GM18909 (cell line): ENCODE measurements around the gene LRRC3.

ENCODE experiments used
- ATAC-seq: cut with Tn5 transposase; IDR thresholded peaks from one replicate; pipeline ENCODE4 v1.9.1; 2021; ENCODE audit warnings: mild to moderate bottlenecking; ENCODE audit not compliant: unreplicated experiment, poor library complexity

Gene LRRC3

GRCh38 chr21:44455524-44456213 lies 359 bp downstream of the LRRC3 start:
- ATAC-seq: peak; percentile 50

GRCh38 chr21:44456214-44456914 lies 1.1 kb downstream of the LRRC3 start:
- no peak for ATAC-seq

GRCh38 chr21:44456915-44457736 lies 1.8 kb downstream of the LRRC3 start:
- ATAC-seq: no peak

GRCh38 chr21:44458971-44459711 lies 3.8 kb downstream of the LRRC3 start:
- ATAC-seq: no peak

- ATAC-seq: no peak
Observed at GRCh38 chr21:44459712-44460440, 4.6 kb downstream of the LRRC3 start.

GRCh38 chr21:44460441-44460755 lies 5.1 kb downstream of the LRRC3 start:
- ATAC-seq: no peak

GRCh38 chr21:44461005-44461404 lies 5.7 kb downstream of the LRRC3 start:
- ATAC-seq: no peak

- ATAC-seq: no peak
Observed at GRCh38 chr21:44461464-44462001, 6.2 kb downstream of the LRRC3 start.

- ATAC-seq: no peak
Observed at GRCh38 chr21:44462086-44462833, 7.0 kb downstream of the LRRC3 start.

GRCh38 chr21:44462834-44463200 lies 7.5 kb downstream of the LRRC3 start:
- no peak for ATAC-seq

- no peak for ATAC-seq
Observed at GRCh38 chr21:44463724-44464123, 8.4 kb downstream of the LRRC3 start.

- ATAC-seq: no peak
Observed at GRCh38 chr21:44464351-44464750, 9.0 kb downstream of the LRRC3 start.

- no peak for ATAC-seq
Observed at GRCh38 chr21:44466351-44466954, 11.1 kb downstream of the LRRC3 start.

GRCh38 chr21:44466996-44467858 lies 11.9 kb downstream of the LRRC3 start:
- no peak for ATAC-seq

- ATAC-seq: no peak
Observed at GRCh38 chr21:44467859-44468195, 12.5 kb downstream of the LRRC3 start.

- no peak for ATAC-seq
Observed at GRCh38 chr21:44471341-44471740, 16.0 kb downstream of the LRRC3 start.

GRCh38 chr21:44471996-44472395 lies 16.7 kb downstream of the LRRC3 start:
- no peak for ATAC-seq
